ENCODE measurements around the gene COQ10A. TPM values are rescaled to one million over a fixed set of nuclear protein-coding genes. Genes with fewer than 3 reads are reported as not detected.
"Not testable (repeated sequence)": the region's sequence is repeated elsewhere in the genome, so short reads cannot be mapped to it uniquely, and the experiment has no call there.

The COQ10A gene
- total RNA-seq, 1 donor from 2014 or later = 26.4 TPM

- Mint-ChIP-seq H3K27ac (no peak overlapping the region), H3K36me3 (peaks cover 26% of the 10 kb centered on the region), H3K9me3 (no peaks in the 10 kb centered on the region), H3K27me3 (no peaks in the 10 kb centered on the region), H3K4me3 (no peak overlapping the region), H3K4me1 (ENCODE audit: unreplicated experiment) (no peaks in the 10 kb centered on the region)
- no peak for DNase-seq (ENCODE audit: extremely low spot score, unreplicated experiment)
- no peak for TF ChIP-seq CTCF (conservative IDR thresholded peaks at IDR 0.05)
These were observed 15.8 kb downstream of the COQ10A start for GRCh38 chr12:56282579-56282978.

DNA sequence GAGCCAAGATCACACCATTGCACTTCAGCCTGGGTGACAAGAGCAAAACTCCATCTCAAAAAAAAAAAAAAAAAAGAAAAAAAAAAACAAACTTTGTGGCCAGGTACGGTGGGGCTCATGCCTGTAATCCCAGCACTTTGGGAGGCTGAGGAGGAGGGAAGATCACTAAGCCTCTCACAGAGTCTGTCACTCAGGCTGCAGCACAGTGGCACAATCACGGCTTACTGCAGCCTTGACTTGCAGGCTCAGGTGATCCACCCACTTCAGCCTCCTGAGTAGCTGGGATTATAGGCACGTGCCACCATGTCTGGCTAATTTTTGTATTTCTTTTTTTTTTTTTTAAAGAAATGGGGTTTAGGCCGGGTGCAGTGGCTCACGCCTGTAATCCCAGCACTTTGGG is 17.5 kb downstream of the COQ10A start:
- H3K27ac Mint-ChIP-seq; H3K4me1 Mint-ChIP-seq (ENCODE audit: unreplicated experiment); H3K27me3 Mint-ChIP-seq; H3K4me3 Mint-ChIP-seq; H3K9me3 Mint-ChIP-seq; DNase-seq (ENCODE audit: extremely low spot score, unreplicated experiment): not testable (repeated sequence)
- peaks cover 23% of the 10 kb centered on the region for H3K36me3 Mint-ChIP-seq

DNA sequence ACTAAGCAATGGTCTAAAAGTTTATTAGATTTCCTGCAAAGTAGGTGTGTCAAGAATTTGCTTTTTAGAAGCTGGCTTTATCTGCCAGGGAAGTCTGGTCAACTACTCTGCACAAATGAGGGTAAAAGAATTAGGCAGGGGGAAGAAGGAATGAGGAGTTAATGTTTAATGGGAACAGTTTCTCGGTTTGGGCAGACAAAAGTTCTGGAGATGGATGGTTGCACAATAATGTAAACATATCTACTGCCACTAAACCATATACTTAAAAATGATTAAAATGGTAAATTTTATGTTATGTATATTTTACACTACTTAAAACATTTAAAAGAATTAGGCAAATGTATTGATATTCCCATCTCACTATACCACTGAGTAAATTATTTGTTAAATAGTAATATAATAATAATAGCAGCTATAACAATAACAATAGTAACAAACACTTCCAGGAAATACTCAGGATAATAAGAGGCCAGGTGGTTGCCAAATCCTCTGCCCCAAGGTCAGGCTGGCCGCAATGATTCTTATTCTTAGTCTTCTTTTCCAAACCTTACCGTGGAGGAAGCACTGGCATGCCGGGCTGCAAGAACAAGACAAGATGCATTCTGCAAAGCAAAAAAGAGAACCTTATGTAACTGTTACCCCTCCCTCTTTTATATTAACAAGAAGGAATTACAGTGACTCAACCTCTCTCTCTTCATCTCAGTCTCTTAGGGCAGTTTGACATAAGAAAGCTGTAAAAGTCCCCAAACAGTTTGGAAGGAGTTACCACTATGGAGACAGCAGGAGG is 19.5 kb downstream of the COQ10A start:
- Mint-ChIP-seq H3K4me3 (no peak overlapping the region), H3K27ac (no peak overlapping the region), H3K4me1 (ENCODE audit: unreplicated experiment) (peaks cover 1% of the 10 kb centered on the region), H3K36me3 (peaks cover 19% of the 10 kb centered on the region), H3K27me3 (no peaks in the 10 kb centered on the region), H3K9me3 (no peaks in the 10 kb centered on the region)
- DNase-seq (ENCODE audit: extremely low spot score, unreplicated experiment) = no peak
- no peak for TF ChIP-seq CTCF (conservative IDR thresholded peaks at IDR 0.05)

- no peak for DNase-seq (ENCODE audit: extremely low spot score, unreplicated experiment)
- no peak overlapping the region for H3K4me3 Mint-ChIP-seq
- H3K9me3 Mint-ChIP-seq = no peaks in the 10 kb centered on the region
- TF ChIP-seq CTCF (conservative IDR thresholded peaks at IDR 0.05) = no peak
- peaks cover 13% of the 10 kb centered on the region for H3K36me3 Mint-ChIP-seq
- H3K27ac Mint-ChIP-seq = no peak overlapping the region
- peaks cover 6% of the 10 kb centered on the region for H3K4me1 Mint-ChIP-seq (ENCODE audit: unreplicated experiment)
- H3K27me3 Mint-ChIP-seq = no peaks in the 10 kb centered on the region
These were observed 22.1 kb downstream of the COQ10A start for GRCh38 chr12:56288705-56289387.

DNA sequence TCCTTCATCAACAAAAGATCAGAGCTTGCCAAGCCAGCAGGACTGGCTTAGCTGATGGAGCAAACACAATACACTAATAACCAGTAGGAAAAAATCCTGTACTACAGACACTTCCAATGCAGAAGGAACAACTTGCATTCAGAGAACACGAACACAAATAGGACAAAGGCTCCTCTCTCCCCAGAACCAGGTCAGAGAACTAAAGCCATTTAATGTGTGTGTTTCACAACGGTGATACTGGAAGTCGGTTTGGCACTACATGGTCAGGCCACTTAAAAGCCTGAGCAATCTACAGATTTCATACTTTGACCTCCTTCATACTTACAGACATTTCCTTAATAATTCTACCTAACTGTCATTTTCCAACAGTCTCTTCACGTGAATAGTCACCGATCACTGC is 27.1 kb downstream of the COQ10A start:
- DNase-seq (ENCODE audit: extremely low spot score, unreplicated experiment) = no peak
- no peak for TF ChIP-seq CTCF (conservative IDR thresholded peaks at IDR 0.05)
- Mint-ChIP-seq H3K4me3 (no peak overlapping the region), H3K9me3 (no peaks in the 10 kb centered on the region), H3K27ac (no peak overlapping the region), H3K27me3 (no peaks in the 10 kb centered on the region), H3K36me3 (peaks cover 9% of the 10 kb centered on the region), H3K4me1 (ENCODE audit: unreplicated experiment) (peaks cover 27% of the 10 kb centered on the region)

GRCh38 chr12:56296295-56296694 is 29.6 kb downstream of the COQ10A start:
- Mint-ChIP-seq H3K27ac (peak overlapping the region; percentile 59), H3K36me3 (peaks cover 7% of the 10 kb centered on the region)

More at GRCh38 chr12:56296295-56296694, 29.6 kb downstream of the COQ10A start:
- Mint-ChIP-seq H3K27me3 (no peaks in the 10 kb centered on the region), H3K4me1 (ENCODE audit: unreplicated experiment) (peaks cover 34% of the 10 kb centered on the region), H3K9me3 (no peaks in the 10 kb centered on the region), H3K4me3 (no peak overlapping the region)
- no peak for TF ChIP-seq CTCF (conservative IDR thresholded peaks at IDR 0.05)
- no peak for DNase-seq (ENCODE audit: extremely low spot score, unreplicated experiment)
